BJ (cell line): ENCODE data around the gene B9D2. TPM values are rescaled to one million over a fixed set of nuclear protein-coding genes. Genes with fewer than 3 reads are reported as not detected.

Experiments used
- CTCF ChIA-PET: fragments of 350-600 bp; formaldehyde crosslinking; extraction: SDS; loops from one replicate; lab custom pipeline; 2021; ENCODE audit warnings: antibody characterized with exemption, inconsistent platforms; lab: Yijun Ruan, JAX
- POLR2A ChIA-PET: fragments of 300-600 bp; sonication (Branson Sonifier 250); formaldehyde crosslinking; extraction: SDS; loops from one replicate; lab custom pipeline; 2021; ENCODE audit warnings: antibody characterized with exemption; lab: Charles Lee
- DNase-seq: peaks from one replicate; pipeline ENCODE4 v3.0.0-alpha.2; 2011; ENCODE audit warnings: low read depth
- H3K27me3 ChIP-seq: 2 replicates; pipeline ENCODE4 v1.6.0; 2011; ENCODE audit warnings: low read length; ENCODE audit not compliant: control insufficient read depth, insufficient read depth
- H3K36me3 ChIP-seq: 2 replicates; pipeline ENCODE4 v1.5.1; 2011; ENCODE audit warnings: low read length; ENCODE audit not compliant: control insufficient read depth, insufficient read depth
- H3K4me3 ChIP-seq: 2 replicates; pipeline ENCODE4 v1.5.1; 2011; ENCODE audit warnings: low read depth, mild to moderate bottlenecking, control low read depth, low read length
- polyA plus RNA-seq: library from polyadenylated mRNA; depleted of rRNA; stranded (reverse); fragments of >200 nt; gene quantifications from 2 replicates; pipeline ENCODE4 v1.2.3, GENCODE V29; 2011
- TF ChIP-seq, protein P1 (sequence below): IDR thresholded peaks from 2 replicates; pipeline ENCODE4 v1.5.1; 2011; ENCODE audit warnings: low read depth, mild to moderate bottlenecking, control low read depth, inconsistent platforms, low read length, moderate library complexity; ENCODE audit not compliant: insufficient read depth

The B9D2 gene
- polyA plus RNA-seq, 1 experiment, result 10.9 TPM

DNA sequence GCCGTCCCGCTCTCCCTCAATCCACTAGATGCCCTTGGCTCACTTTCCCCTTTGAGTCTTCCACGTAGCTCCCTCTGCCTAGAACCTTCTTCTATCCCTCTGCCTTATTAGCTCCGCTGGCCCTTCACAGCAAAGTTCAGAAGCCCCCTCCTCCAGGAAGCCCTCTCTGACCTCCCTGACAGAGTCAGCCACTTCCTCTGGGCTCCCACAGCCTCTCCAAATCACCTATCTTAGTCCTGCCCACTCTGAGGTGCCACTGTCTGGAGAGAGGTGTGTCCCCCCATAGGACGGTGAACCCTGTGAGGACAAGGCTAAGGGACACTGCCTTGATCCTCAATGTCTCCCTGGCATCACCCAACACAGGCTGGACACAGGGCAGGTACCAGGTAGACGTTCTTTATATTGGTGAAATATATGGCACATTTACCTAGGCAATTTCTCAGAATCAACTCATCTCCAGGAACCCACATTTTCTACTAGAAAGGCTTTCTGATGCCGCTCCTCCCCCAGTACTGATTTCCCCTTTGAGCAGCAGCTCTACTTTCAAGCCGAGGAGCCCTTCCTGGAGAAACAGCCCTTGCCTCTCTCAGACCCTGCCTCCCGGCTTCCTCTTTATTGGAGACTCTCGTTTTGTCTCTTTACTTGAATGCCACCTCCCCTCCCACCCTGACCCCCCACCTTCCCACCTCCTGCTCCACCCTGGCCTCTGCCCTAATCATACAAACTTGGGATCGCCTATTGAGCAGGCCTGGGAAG lies 6.8 kb downstream of the B9D2 start:
- TF ChIP-seq, protein P1, sequence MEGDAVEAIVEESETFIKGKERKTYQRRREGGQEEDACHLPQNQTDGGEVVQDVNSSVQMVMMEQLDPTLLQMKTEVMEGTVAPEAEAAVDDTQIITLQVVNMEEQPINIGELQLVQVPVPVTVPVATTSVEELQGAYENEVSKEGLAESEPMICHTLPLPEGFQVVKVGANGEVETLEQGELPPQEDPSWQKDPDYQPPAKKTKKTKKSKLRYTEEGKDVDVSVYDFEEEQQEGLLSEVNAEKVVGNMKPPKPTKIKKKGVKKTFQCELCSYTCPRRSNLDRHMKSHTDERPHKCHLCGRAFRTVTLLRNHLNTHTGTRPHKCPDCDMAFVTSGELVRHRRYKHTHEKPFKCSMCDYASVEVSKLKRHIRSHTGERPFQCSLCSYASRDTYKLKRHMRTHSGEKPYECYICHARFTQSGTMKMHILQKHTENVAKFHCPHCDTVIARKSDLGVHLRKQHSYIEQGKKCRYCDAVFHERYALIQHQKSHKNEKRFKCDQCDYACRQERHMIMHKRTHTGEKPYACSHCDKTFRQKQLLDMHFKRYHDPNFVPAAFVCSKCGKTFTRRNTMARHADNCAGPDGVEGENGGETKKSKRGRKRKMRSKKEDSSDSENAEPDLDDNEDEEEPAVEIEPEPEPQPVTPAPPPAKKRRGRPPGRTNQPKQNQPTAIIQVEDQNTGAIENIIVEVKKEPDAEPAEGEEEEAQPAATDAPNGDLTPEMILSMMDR, result no peak
- no peak for DNase-seq

DNA sequence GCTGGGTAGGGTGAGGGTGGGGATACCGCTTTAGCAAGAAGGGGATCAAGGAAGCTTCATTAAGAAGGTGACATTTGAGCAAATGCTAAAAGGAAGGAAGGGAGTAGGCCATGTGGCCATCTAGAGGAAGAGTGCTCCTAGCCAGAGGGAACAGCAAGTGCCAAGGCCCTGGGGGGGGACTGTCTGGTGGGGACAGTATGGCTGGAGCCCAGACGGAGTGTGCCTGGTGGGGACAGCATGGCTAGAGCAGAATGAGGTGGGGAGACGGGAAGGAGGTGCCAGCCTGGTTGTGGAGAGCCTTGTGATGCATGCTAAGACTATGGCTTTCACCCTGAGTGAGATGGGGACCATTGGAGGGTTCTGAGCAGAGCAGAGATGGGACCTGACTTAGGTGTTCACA lies 8.1 kb downstream of the B9D2 start:
- TF ChIP-seq, protein P1, result no peak
- CTCF ChIA-PET, result interaction anchor here (0.6 to 6.4 kb wide), 4 partner anchors 9 to 152 kb away, joined by 3 to 69 read pairs (median 7); no protein-coding TSS in a partner anchor
- no peak overlapping the region for H3K4me3 ChIP-seq
- H3K36me3 ChIP-seq, result no peaks in the 10 kb centered on the region
- POLR2A ChIA-PET, result no interaction called here
- no peaks in the 10 kb centered on the region for H3K27me3 ChIP-seq
- no peak for DNase-seq

More for the DNA sequence above, 6.8 kb downstream of the B9D2 start:
- CTCF ChIA-PET, result interaction anchor here (1.4 to 6.4 kb wide), 3 partner anchors 24 to 153 kb away, joined by 4 to 69 read pairs (median 7); no protein-coding TSS in a partner anchor
- no peaks in the 10 kb centered on the region for H3K27me3 ChIP-seq
- no peaks in the 10 kb centered on the region for H3K36me3 ChIP-seq
- H3K4me3 ChIP-seq, result no peak overlapping the region
- POLR2A ChIA-PET, result no interaction called here

DNA sequence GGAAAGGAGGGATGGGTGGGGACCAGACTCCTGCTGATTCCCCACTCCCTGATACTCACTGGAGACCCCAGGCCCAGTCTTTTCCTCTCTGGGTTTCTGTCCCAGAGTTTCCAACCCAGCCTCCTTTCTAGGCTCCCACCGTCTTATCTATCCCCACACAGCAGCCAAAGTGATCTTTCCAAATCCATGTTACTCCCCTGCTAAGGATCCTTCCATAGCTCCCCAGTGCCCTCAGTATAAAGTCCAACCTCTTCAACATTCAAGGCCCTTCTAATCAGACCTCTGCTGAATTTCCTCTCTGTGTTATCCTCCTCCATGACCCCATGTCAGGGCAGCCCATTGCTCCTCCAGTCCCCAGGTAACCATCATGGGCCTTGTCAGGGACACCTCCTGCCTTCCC lies 8.9 kb downstream of the B9D2 start:
- POLR2A ChIA-PET, result no interaction called here
- DNase-seq, result no peak
- TF ChIP-seq, protein P1, result no peak
- no peak overlapping the region for H3K4me3 ChIP-seq
- CTCF ChIA-PET, result interaction anchor here (0.6 to 6.4 kb wide), 7 partner anchors 8 to 151 kb away, joined by 3 to 69 read pairs (median 3); partner anchors contain the start of gene B9D2
- H3K27me3 ChIP-seq, result no peaks in the 10 kb centered on the region
- no peaks in the 10 kb centered on the region for H3K36me3 ChIP-seq

DNA sequence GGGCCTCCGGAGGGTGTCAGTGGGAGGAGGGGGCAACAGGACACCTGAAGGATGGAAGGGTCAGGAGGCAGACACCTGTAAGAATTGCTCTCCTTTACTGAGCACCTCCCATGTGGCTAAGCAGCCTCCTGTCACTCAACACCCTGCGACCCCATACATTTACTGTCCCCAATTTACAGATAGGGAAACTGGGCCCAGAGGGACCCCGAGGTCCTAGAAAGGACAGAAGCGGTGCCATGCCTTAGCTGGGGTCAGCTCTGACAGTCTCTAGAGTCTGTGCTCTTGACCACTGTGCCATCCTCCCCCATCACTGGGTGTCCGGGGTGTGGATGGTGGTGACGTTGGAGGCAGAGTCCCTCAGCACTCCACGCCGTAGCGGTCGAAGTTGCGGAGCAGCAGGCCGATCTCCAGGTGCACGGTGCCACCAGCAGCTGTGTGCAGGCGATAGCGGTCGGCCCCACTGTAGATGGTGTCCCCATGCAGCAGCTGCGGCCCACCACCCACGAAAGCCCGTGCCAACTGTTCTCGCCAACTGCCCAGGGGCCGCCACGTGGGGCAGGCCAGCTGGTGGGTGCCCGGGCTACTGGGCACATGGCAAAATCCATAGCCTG lies 9.5 kb downstream of the B9D2 start:
- ChIA-PET POLR2A (no interaction called here), CTCF (interaction anchor here (0.6 to 6.4 kb wide), 6 partner anchors 9 to 150 kb away, joined by 3 to 69 read pairs (median 5); partner anchors contain the start of gene B9D2)
- Histone ChIP-seq H3K27me3 (no peaks in the 10 kb centered on the region), H3K36me3 (no peaks in the 10 kb centered on the region), H3K4me3 (peak overlapping the region; percentile 96)
- no peak for DNase-seq
- TF ChIP-seq, protein P1, result no peak
